HFFc6 (cell line): ENCODE results near the gene FGFRL1. TPM values are rescaled to one million over a fixed set of nuclear protein-coding genes. Genes with fewer than 3 reads are reported as not detected.

Experiments used
- DNase-seq: peaks from one replicate; pipeline ENCODE4 v3.0.0-alpha.2; 2018
- H3K27ac Mint-ChIP-seq: 2 replicates; pipeline ENCODE4 v1.8.0; 2020; ENCODE audit warnings: mild to moderate bottlenecking, mixed read lengths
- H3K27me3 Mint-ChIP-seq: 2 replicates; pipeline ENCODE4 v1.8.0; 2021; ENCODE audit warnings: mild to moderate bottlenecking, moderate library complexity, mixed read lengths; ENCODE audit not compliant: insufficient read depth
- H3K36me3 Mint-ChIP-seq: 2 replicates; pipeline ENCODE4 v1.8.0; 2021; ENCODE audit warnings: low read depth, mixed read lengths
- H3K4me1 Mint-ChIP-seq: 2 replicates; pipeline ENCODE4 v1.8.0; 2020; ENCODE audit warnings: low read depth, mixed read lengths
- H3K4me3 Mint-ChIP-seq: 2 replicates; pipeline ENCODE4 v1.8.0; 2020; ENCODE audit warnings: mild to moderate bottlenecking, moderate library complexity, mixed read lengths
- H3K9me3 Mint-ChIP-seq: 2 replicates; pipeline ENCODE4 v1.8.0; 2020; ENCODE audit warnings: mild to moderate bottlenecking, mixed read lengths
- CTCF ChIP-seq: fragments of 200-600 bp; sonication (generic); IDR thresholded peaks from 2 replicates; pipeline ENCODE4 v1.5.0; 2021; ENCODE audit warnings: antibody characterized with exemption, mild to moderate bottlenecking
- total RNA-seq, 6 experiments: library from RNA; stranded (reverse); fragmentation: NEBNext Ultra II Directional; extraction: Animal tissue kit (Norgen Biotek cat#: 25700); gene quantifications; 2 replicates in 1 of 6; 3 replicates in 5 of 6; pipeline ENCODE4 v1.2.3, GENCODE V29; 2021

Gene FGFRL1
- total RNA-seq, 6 experiments from 2014 or later: 15.4 to 40.8 (median 17.3) TPM

GRCh38 chr4:1022051-1022738, 10.8 kb downstream of the FGFRL1 start:
- Mint-ChIP-seq H3K27ac (no peak overlapping the region), H3K27me3 (no peaks in the 10 kb centered on the region; the same call in none of the 2 replicates), H3K9me3 (no peaks in the 10 kb centered on the region), H3K36me3 (peaks cover 12% of the 10 kb centered on the region), H3K4me3 (no peak overlapping the region), H3K4me1 (no peaks in the 10 kb centered on the region)
- TF ChIP-seq CTCF: no peak
- no peak for DNase-seq

GRCh38 chr4:1022739-1023066, 11.3 kb downstream of the FGFRL1 start:
- Mint-ChIP-seq H3K27ac (no peak overlapping the region), H3K4me3 (no peak overlapping the region), H3K9me3 (no peaks in the 10 kb centered on the region), H3K36me3 (peaks cover 12% of the 10 kb centered on the region), H3K27me3 (no peaks in the 10 kb centered on the region; the same call in none of the 2 replicates), H3K4me1 (no peaks in the 10 kb centered on the region)
- TF ChIP-seq CTCF: no peak
- no peak for DNase-seq

- no peak for DNase-seq
- H3K9me3 Mint-ChIP-seq: no peaks in the 10 kb centered on the region
- no peaks in the 10 kb centered on the region for H3K4me1 Mint-ChIP-seq
- peaks cover 12% of the 10 kb centered on the region for H3K36me3 Mint-ChIP-seq
- H3K27me3 Mint-ChIP-seq: no peaks in the 10 kb centered on the region; the same call in none of the 2 replicates
- no peak for TF ChIP-seq CTCF
- no peak overlapping the region for H3K4me3 Mint-ChIP-seq
- no peak overlapping the region for H3K27ac Mint-ChIP-seq
Observed at GRCh38 chr4:1023075-1023640, 11.7 kb downstream of the FGFRL1 start.

- no peak overlapping the region for H3K27ac Mint-ChIP-seq
- no peaks in the 10 kb centered on the region; the same call in none of the 2 replicates for H3K27me3 Mint-ChIP-seq
- no peak overlapping the region for H3K4me3 Mint-ChIP-seq
- H3K9me3 Mint-ChIP-seq: no peaks in the 10 kb centered on the region
- TF ChIP-seq CTCF: no peak
- H3K4me1 Mint-ChIP-seq: no peaks in the 10 kb centered on the region
- H3K36me3 Mint-ChIP-seq: peaks cover 12% of the 10 kb centered on the region
- DNase-seq: no peak
Observed at GRCh38 chr4:1023895-1024740, 12.7 kb downstream of the FGFRL1 start.

- DNase-seq: no peak
- Mint-ChIP-seq H3K4me1 (no peaks in the 10 kb centered on the region), H3K27ac (no peak overlapping the region), H3K27me3 (no peaks in the 10 kb centered on the region; the same call in none of the 2 replicates), H3K4me3 (no peak overlapping the region), H3K9me3 (no peaks in the 10 kb centered on the region), H3K36me3 (peaks cover 12% of the 10 kb centered on the region)
- no peak for TF ChIP-seq CTCF
Observed at GRCh38 chr4:1024882-1025545, 13.6 kb downstream of the FGFRL1 start.
